ENCODE measurements around the gene TRIM17. TPM values are rescaled to one million over a fixed set of nuclear protein-coding genes. Genes with fewer than 3 reads are reported as not detected.

The TRIM17 gene
- total and polyA plus RNA-seq, 2 experiments from 2014 or later = 11.8 to 17.9 TPM

- H3K4me3 ChIP-seq = no peak overlapping the region
- H3K27me3 ChIP-seq = no peaks in the 10 kb centered on the region
- no peaks in the 10 kb centered on the region for H3K9me3 ChIP-seq (ENCODE audit: low read depth)
- H3K27ac ChIP-seq = no peak overlapping the region
- H3K4me1 ChIP-seq (ENCODE audit: low read depth) = no peaks in the 10 kb centered on the region
- peaks cover 19% of the 10 kb centered on the region for H3K36me3 ChIP-seq
- DNase-seq (ENCODE audit: low read depth in 1 of 2, low spot score in 1 of 2) = no peak
- no peak for TF ChIP-seq CTCF (IDR thresholded peaks at IDR 0.05; ENCODE audit: low read depth, low read length)
Measured at GRCh38 chr1:228396770-228397662, 19.6 kb downstream of the TRIM17 start.

GRCh38 chr1:228394571-228395394 is 21.9 kb downstream of the TRIM17 start:
- Histone ChIP-seq H3K4me3 (no peak overlapping the region), H3K9me3 (ENCODE audit: low read depth) (no peaks in the 10 kb centered on the region), H3K36me3 (peaks cover 12% of the 10 kb centered on the region), H3K27me3 (no peaks in the 10 kb centered on the region), H3K4me1 (ENCODE audit: low read depth) (no peaks in the 10 kb centered on the region), H3K27ac (no peak overlapping the region)
- no peak for TF ChIP-seq CTCF (IDR thresholded peaks at IDR 0.05; ENCODE audit: low read depth, low read length)
- no peak for DNase-seq (ENCODE audit: low read depth in 1 of 2, low spot score in 1 of 2)

GRCh38 chr1:228393811-228394570 is 22.7 kb downstream of the TRIM17 start:
- H3K27me3 ChIP-seq = no peaks in the 10 kb centered on the region
- H3K36me3 ChIP-seq = peaks cover 10% of the 10 kb centered on the region
- no peaks in the 10 kb centered on the region for H3K9me3 ChIP-seq (ENCODE audit: low read depth)
- H3K4me1 ChIP-seq (ENCODE audit: low read depth) = no peaks in the 10 kb centered on the region
- H3K27ac ChIP-seq = peak overlapping the region; percentile 23
- TF ChIP-seq CTCF (IDR thresholded peaks at IDR 0.05; ENCODE audit: low read depth, low read length) = no peak
- H3K4me3 ChIP-seq = no peak overlapping the region
- DNase-seq (ENCODE audit: low read depth in 1 of 2, low spot score in 1 of 2) = no peak

GRCh38 chr1:228393268-228393701 is 23.4 kb downstream of the TRIM17 start:
- Histone ChIP-seq H3K4me3 (no peak overlapping the region), H3K36me3 (peaks cover 10% of the 10 kb centered on the region), H3K27ac (peak overlapping the region; percentile 23), H3K4me1 (ENCODE audit: low read depth) (no peaks in the 10 kb centered on the region), H3K9me3 (ENCODE audit: low read depth) (no peaks in the 10 kb centered on the region), H3K27me3 (no peaks in the 10 kb centered on the region)
- peak; percentile 75 for TF ChIP-seq CTCF (IDR thresholded peaks at IDR 0.05; ENCODE audit: low read depth, low read length)
- peak; percentile 45 to 87 for DNase-seq (ENCODE audit: low read depth in 1 of 2, low spot score in 1 of 2)

All from cardiac muscle cell (in vitro differentiated cells and primary cell).